GM13977 (cell line): ENCODE measurements around the gene SEMA4A.

Experiments
- DNase-seq: peaks from one replicate; pipeline ENCODE4 v3.0.0; 2012; ENCODE audit warnings: low spot score
- CTCF ChIP-seq: IDR thresholded peaks from 2 replicates; pipeline ENCODE4 v1.5.1; 2012; ENCODE audit warnings: mild to moderate bottlenecking, control low read depth; ENCODE audit not compliant: insufficient read depth; ENCODE audit errors: extremely low read depth, missing control alignments
- in situ Hi-C: fragments of 300-500 bp; cut with MboI; formaldehyde crosslinking; loops from one replicate; pipeline ENCODE4 v1.12.0; 2022; ENCODE audit warnings: low sequenced_read_pairs, low pct_unique_long_range_greater_than_20kb, mixed read lengths, inconsistent platforms; ENCODE audit not compliant: unreplicated experiment

Gene SEMA4A

DNA sequence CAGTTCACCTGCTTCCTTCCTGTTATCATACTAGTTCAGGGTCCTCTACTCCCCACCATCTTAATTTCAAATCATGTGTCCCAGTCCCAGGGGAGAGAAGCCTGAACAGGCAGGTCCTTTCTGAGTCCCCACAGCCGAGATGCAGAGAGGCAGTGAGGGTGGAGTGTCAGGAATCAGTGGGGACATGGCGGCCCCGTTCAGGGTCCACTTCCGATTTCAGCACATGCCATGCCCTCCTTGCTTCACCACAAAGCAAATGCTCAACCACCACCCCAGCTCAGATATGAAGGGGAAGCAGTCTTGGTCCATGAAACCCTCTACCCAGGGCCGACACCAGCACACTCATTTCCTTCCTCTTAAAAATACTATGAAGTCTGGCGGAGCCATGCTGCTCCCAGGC lies 5.2 kb upstream of the SEMA4A start:
- TF ChIP-seq CTCF, result no peak
- DNase-seq, result no peak
- in situ Hi-C loops, result loop anchor here (10.0 kb wide), 1 partner anchor 77 kb away; no protein-coding TSS in a partner anchor

GRCh38 chr1:156149374-156150332 lies 3.7 kb upstream of the SEMA4A start:
- DNase-seq, result peak; percentile 71
- no peak for TF ChIP-seq CTCF
- in situ Hi-C loops, result loop anchor here (10.0 kb wide), 1 partner anchor 75 kb away; no protein-coding TSS in a partner anchor

DNA sequence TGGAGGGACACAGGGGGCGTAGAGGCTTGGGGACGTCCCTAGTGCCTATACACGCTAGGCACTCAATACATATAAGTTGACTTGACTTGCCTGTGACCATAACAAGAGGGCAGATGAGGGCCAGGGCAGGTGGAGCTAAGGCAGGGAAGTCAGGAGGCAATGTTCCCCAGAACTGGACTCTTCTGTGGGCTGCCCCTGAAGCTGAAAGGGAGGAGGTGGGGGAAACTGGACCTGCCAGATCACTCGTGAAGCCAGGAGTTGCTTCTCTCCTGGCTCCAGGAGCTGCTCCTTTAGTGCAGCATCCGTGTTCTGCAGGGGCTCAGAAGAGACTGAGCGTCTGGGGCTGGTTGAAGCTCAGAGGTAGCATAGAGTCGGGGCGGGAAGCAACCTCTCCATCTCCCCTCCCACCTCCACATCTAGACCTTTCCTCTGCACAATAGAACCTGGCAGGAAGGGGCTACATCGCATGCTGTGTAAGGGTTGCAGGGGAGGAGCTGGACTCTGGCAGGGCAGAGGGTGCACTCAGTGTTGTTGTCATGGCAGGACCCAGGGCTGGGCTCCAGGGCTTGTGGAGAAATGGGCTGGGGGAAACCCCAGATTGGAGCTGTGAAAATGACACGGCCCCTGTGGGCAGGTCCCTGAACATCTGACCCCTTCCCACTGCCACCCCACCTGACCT lies 2.9 kb upstream of the SEMA4A start:
- no peak for DNase-seq
- in situ Hi-C loops, result no loop called here
- TF ChIP-seq CTCF, result no peak

- in situ Hi-C loops, result no loop called here
- TF ChIP-seq CTCF, result no peak
- no peak for DNase-seq
These were observed 2.2 kb upstream of the SEMA4A start for GRCh38 chr1:156151093-156151688.

DNA sequence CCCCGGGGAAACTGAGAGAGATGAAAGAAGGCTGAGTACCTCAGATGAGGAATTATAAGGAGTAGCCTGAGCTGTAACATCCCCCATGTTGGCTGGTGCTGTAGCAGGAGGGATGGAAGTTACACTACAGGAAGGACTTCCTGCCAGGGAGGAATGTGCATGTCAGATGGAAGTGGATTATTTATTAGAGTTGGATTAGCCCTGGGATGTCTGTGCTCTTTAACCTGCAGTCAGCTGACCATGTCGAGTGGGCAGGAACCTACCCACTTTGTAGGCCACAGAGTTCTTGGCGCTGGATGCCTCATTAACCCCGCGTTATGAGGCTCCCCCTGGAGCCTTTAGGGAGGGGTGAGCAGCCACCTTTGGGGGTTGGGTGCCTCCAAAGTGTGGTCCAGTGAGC lies 757 bp upstream of the SEMA4A start:
- in situ Hi-C loops, result no loop called here
- no peak for TF ChIP-seq CTCF
- no peak for DNase-seq

- DNase-seq, result peak; percentile 79
- no peak for TF ChIP-seq CTCF
- in situ Hi-C loops, result no loop called here
These were observed 948 bp downstream of the SEMA4A start for GRCh38 chr1:156154317-156154749.
